HFF-Myc (cell line): ENCODE results near the gene TNP2.

Experiments
- DNase-seq: peaks from one replicate; pipeline ENCODE4 v3.0.0-alpha.2; 2011; ENCODE audit warnings: low read depth; ENCODE audit errors: extremely low read depth
- H3K4me3 ChIP-seq: replicated peaks from 2 replicates; pipeline ENCODE4 v1.5.1; 2011; ENCODE audit warnings: low read depth, mild to moderate bottlenecking, control low read depth, low read length
- CTCF ChIP-seq: IDR thresholded peaks from 2 replicates; pipeline ENCODE4 v1.5.1; 2012; ENCODE audit warnings: mild to moderate bottlenecking, low read depth, low read length, control low read depth; ENCODE audit errors: missing control alignments

Gene TNP2

GRCh38 chr16:11270602-11271162 is 1.6 kb upstream of the TNP2 start:
- no peak for DNase-seq
- no peak overlapping the region for H3K4me3 ChIP-seq
- TF ChIP-seq CTCF: no peak

- H3K4me3 ChIP-seq: no peak overlapping the region
- no peak for TF ChIP-seq CTCF
- no peak for DNase-seq
These were observed 4.0 kb downstream of the TNP2 start for GRCh38 chr16:11265124-11265523.

GRCh38 chr16:11264155-11264832 is 4.8 kb downstream of the TNP2 start:
- TF ChIP-seq CTCF: no peak
- H3K4me3 ChIP-seq: no peak overlapping the region
- DNase-seq: no peak

GRCh38 chr16:11263737-11264136 is 5.4 kb downstream of the TNP2 start:
- no peak overlapping the region for H3K4me3 ChIP-seq
- TF ChIP-seq CTCF: no peak
- no peak for DNase-seq

GRCh38 chr16:11262915-11263314 is 6.2 kb downstream of the TNP2 start:
- no peak for TF ChIP-seq CTCF
- no peak overlapping the region for H3K4me3 ChIP-seq
- no peak for DNase-seq

- no peak for TF ChIP-seq CTCF
- DNase-seq: no peak
These were observed 8.5 kb downstream of the TNP2 start for GRCh38 chr16:11260596-11260966.

More at GRCh38 chr16:11260596-11260966, 8.5 kb downstream of the TNP2 start:
- H3K4me3 ChIP-seq: no peak overlapping the region
